Caki2 (cell line): ENCODE measurements around the gene KCNIP1. TPM values are rescaled to one million over a fixed set of nuclear protein-coding genes. Genes with fewer than 3 reads are reported as not detected.
A peak's percentile ranks its signal among the peaks of the same experiment; 100 is the strongest.

ENCODE experiments used
- DNase-seq: peaks from one replicate; pipeline ENCODE4 v3.0.0-alpha.2; 2015; ENCODE audit warnings: low read depth
- in situ Hi-C: cut with HindIII; loops from 2 replicates; pipeline ENCODE4 v1.10.0; 2016; ENCODE audit warnings: low sequenced_read_pairs, low pct_unique_long_range_greater_than_20kb, mixed read lengths
- total RNA-seq: library from RNA; depleted of rRNA; stranded (reverse); fragments of >200 nt; shearing (Covaris generic); gene quantifications from 2 replicates; pipeline ENCODE4 v1.2.3, GENCODE V29; 2014; ENCODE audit warnings: low replicate concordance

Gene KCNIP1
- total RNA-seq, 1 experiment from 2014 or later: not detected

GRCh38 chr5:170629566-170630175 is 125.9 kb downstream of the KCNIP1 start:
- no peak for DNase-seq
- in situ Hi-C loops: no loop called here

DNA sequence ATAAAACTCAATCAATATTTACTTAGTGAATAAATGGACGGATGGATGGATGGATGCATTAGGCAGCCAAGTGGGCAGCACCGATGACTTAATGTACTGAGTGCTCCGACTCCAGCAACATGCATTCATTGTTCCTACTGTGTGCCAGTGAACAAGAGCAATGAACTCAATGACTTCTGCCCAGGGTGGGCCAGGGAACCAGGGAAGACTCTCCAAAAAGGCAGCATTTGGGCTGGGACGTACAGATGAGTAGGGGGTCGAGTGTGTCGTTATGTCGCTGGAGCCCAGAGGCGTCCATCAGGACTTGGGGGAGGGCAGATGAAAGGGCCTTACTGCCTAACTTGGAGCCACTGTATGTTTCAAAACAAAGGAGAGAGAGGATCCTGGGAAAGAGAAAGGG is 126.4 kb downstream of the KCNIP1 start:
- DNase-seq: no peak
- in situ Hi-C loops: no loop called here

GRCh38 chr5:170630711-170631141 is 126.9 kb downstream of the KCNIP1 start:
- no peak for DNase-seq
- in situ Hi-C loops: no loop called here

GRCh38 chr5:170631466-170632195 is 127.8 kb downstream of the KCNIP1 start:
- in situ Hi-C loops: no loop called here
- DNase-seq: peak; percentile 57

DNA sequence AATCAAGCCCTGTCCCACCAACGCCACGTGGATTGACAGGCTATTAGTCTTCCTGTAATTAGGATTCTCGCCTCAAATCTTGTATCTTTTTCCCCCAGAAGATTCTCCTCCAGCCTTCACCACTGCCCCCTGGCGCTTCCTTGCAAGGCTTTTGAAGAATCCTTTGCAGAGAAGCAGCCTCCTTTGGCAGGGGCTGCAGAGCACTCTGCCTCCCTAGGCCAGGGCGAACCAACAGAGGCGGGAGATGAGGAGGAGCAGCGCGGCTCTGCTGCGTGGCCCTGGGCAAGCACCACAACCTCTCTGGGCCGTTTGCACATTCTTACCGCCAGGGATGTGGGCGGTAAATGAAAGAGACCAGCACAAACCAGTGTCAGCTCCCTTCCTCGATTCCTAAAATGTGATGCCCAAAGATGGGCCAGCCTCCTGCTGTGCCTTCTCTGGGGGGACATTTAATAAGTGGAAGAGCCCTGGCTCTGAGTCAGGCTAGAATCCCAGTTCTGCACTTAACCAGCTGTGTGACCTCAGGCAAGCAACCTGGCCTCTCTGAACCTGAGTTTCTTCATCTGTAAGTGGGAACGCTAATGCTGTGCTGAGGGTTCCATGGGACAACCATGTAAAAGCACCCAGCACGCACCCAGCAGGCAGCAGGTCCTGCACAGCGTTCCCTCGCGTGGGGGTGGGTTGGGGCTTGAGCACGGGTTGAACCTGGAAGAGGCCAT is 128.6 kb downstream of the KCNIP1 start:
- in situ Hi-C loops: no loop called here
- DNase-seq: no peak

GRCh38 chr5:170632985-170633234 is 129.1 kb downstream of the KCNIP1 start:
- no peak for DNase-seq
- in situ Hi-C loops: no loop called here

DNA sequence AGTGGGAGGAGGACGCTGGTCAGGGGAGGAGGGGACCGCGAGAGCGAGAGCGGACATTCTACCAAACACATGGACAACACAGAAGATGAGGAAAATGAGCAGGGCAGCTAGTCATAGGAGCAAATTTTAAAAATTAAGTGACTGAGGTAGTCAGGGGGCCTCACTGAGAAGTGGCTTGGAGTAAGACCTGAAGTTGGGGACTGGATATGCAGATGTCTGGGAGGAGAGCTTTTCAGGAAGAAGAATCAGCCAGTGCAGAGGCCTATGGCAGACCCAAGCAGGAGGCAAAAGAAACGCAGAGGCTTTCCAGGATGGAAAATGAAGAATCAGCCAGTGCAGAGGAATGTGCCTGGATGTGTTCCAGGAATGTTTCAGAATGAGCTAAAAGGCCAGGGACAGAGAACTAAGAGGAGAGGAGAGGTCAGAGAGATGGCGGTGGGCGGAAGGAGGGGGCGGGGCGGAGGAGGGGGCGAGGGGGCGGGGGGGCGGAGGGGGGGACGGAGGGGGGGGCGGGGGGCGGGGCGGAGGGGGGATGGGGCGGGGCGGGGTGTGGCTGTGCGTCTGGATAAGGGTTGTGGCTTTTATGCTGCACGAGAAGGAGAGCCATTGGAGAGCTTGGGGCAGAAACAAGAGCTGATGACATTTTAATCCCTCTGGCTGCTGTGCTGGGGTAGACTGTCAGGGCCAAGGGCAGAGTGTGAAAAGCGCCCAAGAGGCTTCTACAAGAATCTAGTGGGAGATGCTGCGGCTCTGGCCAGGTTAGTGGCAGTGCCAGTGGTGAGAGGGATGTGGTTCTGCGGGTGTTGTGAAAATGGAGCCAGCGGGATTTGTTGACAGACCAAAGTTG is 129.6 kb downstream of the KCNIP1 start:
- in situ Hi-C loops: no loop called here
- peak; percentile 95 for DNase-seq

DNA sequence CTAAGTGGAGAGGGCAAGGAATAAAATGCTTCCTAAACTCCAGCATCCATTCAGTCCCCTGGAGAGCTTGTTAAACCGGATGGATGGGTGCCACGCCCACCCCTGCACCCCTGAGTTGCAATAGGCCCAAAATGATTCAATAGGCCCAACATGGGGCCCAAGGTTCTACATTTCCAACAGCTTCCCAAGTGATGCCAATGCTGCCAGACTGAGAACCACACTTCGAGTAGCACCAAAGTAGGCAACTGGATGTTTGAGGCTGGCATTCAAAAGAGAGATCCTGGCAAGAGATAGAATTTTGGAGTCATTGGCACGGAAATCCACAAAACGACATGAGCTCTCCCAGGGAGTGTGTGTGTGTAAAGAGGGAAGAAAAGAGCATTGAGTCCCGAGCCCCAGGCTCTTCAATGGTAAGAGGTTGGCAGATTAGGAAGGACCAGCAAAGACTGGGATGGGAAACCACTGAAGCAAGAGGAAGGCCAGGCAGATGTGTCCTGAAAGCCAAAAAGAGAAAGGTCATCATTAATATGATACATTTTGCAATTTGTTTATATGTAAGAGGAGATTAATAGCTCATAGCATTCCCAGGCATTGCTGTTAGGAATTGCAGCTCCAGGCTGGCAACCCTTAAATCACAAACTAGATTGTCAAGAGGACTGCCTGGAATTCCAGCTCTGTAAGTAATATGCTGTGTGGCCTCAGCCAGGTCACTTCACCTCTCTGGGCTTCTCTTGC is 130.6 kb downstream of the KCNIP1 start:
- no peak for DNase-seq
- in situ Hi-C loops: no loop called here

GRCh38 chr5:170635706-170636105 is 131.9 kb downstream of the KCNIP1 start:
- in situ Hi-C loops: no loop called here
- no peak for DNase-seq

DNA sequence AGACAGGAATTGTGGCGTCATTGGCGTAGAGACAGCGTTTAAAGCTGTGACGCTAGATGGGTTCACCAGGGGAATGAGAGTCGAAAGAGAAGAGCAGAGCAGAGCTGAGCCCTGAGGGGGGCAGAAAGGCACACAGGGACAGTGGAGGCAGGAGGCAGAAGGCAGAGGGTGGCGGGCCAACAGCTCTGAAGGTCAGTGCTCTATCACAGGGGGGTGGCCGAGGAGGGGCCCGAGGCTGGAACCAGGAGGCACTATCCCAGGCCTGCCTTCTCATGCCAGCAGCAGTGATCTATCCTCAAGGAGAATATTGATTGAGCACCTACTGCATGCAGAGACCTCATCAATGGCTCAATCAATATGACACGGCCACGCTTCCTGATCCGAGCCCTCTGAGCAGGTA is 132.4 kb downstream of the KCNIP1 start:
- in situ Hi-C loops: no loop called here
- no peak for DNase-seq

DNA sequence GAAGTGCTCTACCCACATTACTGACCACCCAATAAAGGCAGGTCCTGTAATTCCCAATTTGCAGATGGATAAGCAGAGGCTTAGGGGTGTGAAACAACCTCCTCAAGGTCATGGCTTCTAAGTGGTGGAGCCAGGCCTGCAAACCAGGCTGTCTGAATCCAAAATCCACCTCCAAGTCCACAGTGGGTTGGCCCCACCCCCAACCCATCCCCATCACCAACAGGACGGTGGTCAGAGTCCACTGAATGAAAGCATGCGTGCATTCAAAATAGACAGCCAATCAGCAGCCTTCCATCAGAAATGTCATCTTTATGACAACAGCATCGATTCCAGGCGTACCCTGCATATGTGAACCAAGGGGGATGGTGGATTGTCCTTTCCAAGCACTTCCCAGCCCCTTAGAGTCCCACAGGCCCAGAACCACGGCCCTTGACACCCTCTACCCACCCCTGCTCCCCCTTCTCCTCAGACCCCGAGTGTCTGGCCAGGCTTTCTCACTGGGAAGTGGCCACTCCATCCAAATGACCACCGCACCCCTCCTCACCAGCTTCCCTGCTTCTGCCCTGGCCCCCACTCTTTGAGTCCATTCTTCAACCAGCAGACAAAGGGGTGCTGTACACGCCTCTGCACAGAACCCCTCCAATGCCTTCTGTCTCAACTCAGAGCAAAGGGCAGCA is 133.1 kb downstream of the KCNIP1 start:
- no peak for DNase-seq
- in situ Hi-C loops: no loop called here

DNA sequence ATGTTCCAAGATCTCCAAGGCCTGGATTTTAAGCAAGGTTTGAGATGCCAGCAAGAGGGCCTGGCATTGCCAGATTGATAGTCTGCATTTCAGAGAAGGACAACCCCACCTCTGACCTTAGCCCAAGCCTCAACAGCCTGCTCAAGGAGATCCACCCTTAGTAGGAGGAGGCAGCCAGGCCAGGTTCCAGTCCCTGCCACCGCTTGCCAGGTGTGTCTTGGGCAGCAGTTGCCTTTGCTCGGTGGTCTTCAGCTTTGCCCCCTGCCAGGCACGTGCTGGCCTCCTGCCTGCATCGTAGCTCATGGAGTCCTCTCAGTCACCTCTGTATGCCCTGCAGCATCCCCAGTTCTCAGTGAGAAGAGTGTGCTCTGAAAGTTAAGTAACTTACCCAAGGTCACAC is 134.2 kb downstream of the KCNIP1 start:
- in situ Hi-C loops: no loop called here
- DNase-seq: no peak

- DNase-seq: peak; percentile 60
- in situ Hi-C loops: no loop called here
These were observed 134.8 kb downstream of the KCNIP1 start for GRCh38 chr5:170638454-170639220.

GRCh38 chr5:170639221-170639925 is 135.6 kb downstream of the KCNIP1 start:
- in situ Hi-C loops: no loop called here
- no peak for DNase-seq

DNA sequence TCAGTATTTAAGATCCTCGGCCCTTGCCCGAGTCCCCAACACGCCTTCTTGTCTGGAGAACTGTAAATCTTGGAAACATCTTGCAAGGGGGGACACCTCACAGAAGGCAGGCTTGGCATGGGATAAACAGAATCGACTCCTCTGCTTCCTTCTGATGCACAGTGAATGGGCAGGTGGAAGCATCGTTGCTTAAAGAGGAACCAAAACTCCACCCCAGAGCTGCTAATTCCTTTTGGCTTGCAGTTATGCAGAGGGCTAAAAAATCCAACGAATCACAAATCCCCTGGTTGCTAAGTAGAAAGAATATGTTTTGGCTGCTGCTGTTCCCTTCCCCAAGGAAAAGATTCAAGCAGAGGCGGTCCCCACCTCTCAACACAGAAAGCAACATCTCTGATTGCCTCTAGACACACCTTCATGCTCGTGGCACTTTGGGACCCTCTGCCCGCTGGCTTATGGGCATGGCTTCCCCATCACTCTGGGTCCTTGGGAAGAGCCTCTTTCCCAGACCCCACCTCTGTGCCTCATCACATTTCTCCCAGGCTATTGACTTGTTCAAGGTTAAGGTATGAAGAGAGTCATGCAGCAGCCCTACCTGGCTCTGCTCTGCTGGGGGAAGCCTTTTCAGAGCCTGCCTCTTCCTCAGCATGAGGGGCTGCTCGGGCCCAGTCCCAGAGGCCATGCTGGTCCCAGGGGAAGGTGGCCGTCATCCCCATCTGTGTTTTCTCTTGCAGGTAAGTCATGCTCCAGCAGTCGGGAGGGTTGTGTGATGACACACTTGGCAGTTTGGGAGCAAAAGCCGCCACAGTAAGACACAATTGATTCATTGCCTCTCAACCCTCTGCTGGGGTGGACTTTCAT is 137.1 kb downstream of the KCNIP1 start:
- in situ Hi-C loops: no loop called here

GRCh38 chr5:170641589-170642031 is 137.8 kb downstream of the KCNIP1 start:
- DNase-seq: no peak
- in situ Hi-C loops: no loop called here

More for the DNA sequence above, 137.1 kb downstream of the KCNIP1 start:
- no peak for DNase-seq
